Loucy (cell line): ENCODE measurements around the gene SLC35F1.

Experiments
- H2AFZ ChIP-seq: fragments of 200-600 bp; sonication (generic); 2 replicates; pipeline ENCODE4 v1.6.0; 2016; ENCODE audit warnings: antibody characterized with exemption, mild to moderate bottlenecking, low read length, moderate library complexity
- H3F3A ChIP-seq: fragments of 200-600 bp; 2 replicates; pipeline ENCODE4 v1.6.0; 2016; ENCODE audit warnings: antibody characterized with exemption, low read depth, mild to moderate bottlenecking
- H3K27me3 ChIP-seq: fragments of 200-600 bp; sonication (generic); 2 replicates; pipeline ENCODE4 v1.6.1; 2014; ENCODE audit warnings: low read length, mild to moderate bottlenecking; ENCODE audit not compliant: insufficient read depth, poor library complexity, severe bottlenecking
- H3K36me3 ChIP-seq: fragments of 200-600 bp; sonication (generic); 2 replicates; pipeline ENCODE4 v1.6.1; 2016; ENCODE audit warnings: low read length; ENCODE audit not compliant: insufficient read depth
- H3K4me1 ChIP-seq: fragments of 200-600 bp; sonication (generic); 2 replicates; pipeline ENCODE4 v1.5.1; 2014; ENCODE audit warnings: low read length, mild to moderate bottlenecking; ENCODE audit not compliant: insufficient read depth, poor library complexity, severe bottlenecking
- H3K4me2 ChIP-seq: fragments of 200-600 bp; sonication (generic); 2 replicates; pipeline ENCODE4 v1.6.0; 2014; ENCODE audit warnings: antibody characterized with exemption, low read length, low read depth, mild to moderate bottlenecking; ENCODE audit not compliant: poor library complexity, severe bottlenecking
- H3K4me3 ChIP-seq: fragments of 200-600 bp; sonication (generic); 2 replicates; pipeline ENCODE4 v1.5.1; 2014; ENCODE audit warnings: low read length, mild to moderate bottlenecking, mixed read lengths; ENCODE audit not compliant: poor library complexity, severe bottlenecking
- H3K79me2 ChIP-seq: fragments of 200-600 bp; sonication (generic); 2 replicates; pipeline ENCODE4 v1.6.1; 2014; ENCODE audit warnings: low read length; ENCODE audit not compliant: insufficient read depth
- H3K9ac ChIP-seq: fragments of 200-600 bp; sonication (generic); 2 replicates; pipeline ENCODE4 v1.6.0; 2014; ENCODE audit warnings: mild to moderate bottlenecking, low read depth, low read length, moderate library complexity; ENCODE audit not compliant: poor library complexity, severe bottlenecking
- H3K9me2 ChIP-seq: fragments of 200-600 bp; sonication (generic); replicated peaks from 2 replicates; pipeline ENCODE4 v1.6.1; 2016; ENCODE audit warnings: low read depth, low read length, mixed read lengths
- H3K9me3 ChIP-seq: fragments of 200-600 bp; sonication (generic); 2 replicates; pipeline ENCODE4 v1.6.1; 2014; ENCODE audit warnings: mild to moderate bottlenecking, antibody characterized with exemption, low read length, low read depth; ENCODE audit not compliant: insufficient read depth
- H4K20me1 ChIP-seq: fragments of 200-600 bp; sonication (generic); 2 replicates; pipeline ENCODE4 v1.6.0; 2014; ENCODE audit warnings: antibody characterized with exemption, low read length, mild to moderate bottlenecking; ENCODE audit not compliant: insufficient read depth, poor library complexity, severe bottlenecking
- CTCF ChIP-seq: fragments of 200-600 bp; sonication (generic); conservative IDR thresholded peaks from 2 replicates; pipeline ENCODE4 v1.5.1; 2014; ENCODE audit warnings: mild to moderate bottlenecking, antibody characterized with exemption, low read length
- EZH2phosphoT487 ChIP-seq: fragments of 200-600 bp; IDR thresholded peaks from 2 replicates; pipeline ENCODE4 v1.6.1; 2018; ENCODE audit warnings: antibody characterized with exemption, mild to moderate bottlenecking, moderate library complexity, borderline replicate concordance

Gene SLC35F1

GRCh38 chr6:118186672-118187567 lies 279.9 kb downstream of the SLC35F1 start:
- no peaks in the 10 kb centered on the region for H3K27me3 ChIP-seq
- H3K9ac ChIP-seq = no peak overlapping the region
- H3K79me2 ChIP-seq = no peaks in the 10 kb centered on the region
- no peaks in the 10 kb centered on the region for H3K9me2 ChIP-seq
- no peaks in the 10 kb centered on the region for H3K9me3 ChIP-seq
- no peaks in the 10 kb centered on the region for H4K20me1 ChIP-seq
- peak overlapping the region; percentile 52 for H3K4me2 ChIP-seq
- peak overlapping the region; percentile 26 for H3K4me3 ChIP-seq
- peaks cover 30% of the 10 kb centered on the region for H3K4me1 ChIP-seq
- TF ChIP-seq EZH2phosphoT487 (no peak), CTCF (no peak)
- H2AFZ ChIP-seq = peak overlapping the region; percentile 58
- no peaks in the 10 kb centered on the region for H3K36me3 ChIP-seq
- H3F3A ChIP-seq = no peaks in the 10 kb centered on the region

- H3K9me3 ChIP-seq = no peaks in the 10 kb centered on the region
- no peaks in the 10 kb centered on the region for H3F3A ChIP-seq
- H3K4me2 ChIP-seq = peak overlapping the region; percentile 52
- H3K4me3 ChIP-seq = peak overlapping the region; percentile 26
- no peaks in the 10 kb centered on the region for H3K36me3 ChIP-seq
- no peak overlapping the region for H3K9ac ChIP-seq
- no peaks in the 10 kb centered on the region for H3K79me2 ChIP-seq
- no peaks in the 10 kb centered on the region for H4K20me1 ChIP-seq
- no peaks in the 10 kb centered on the region for H3K9me2 ChIP-seq
- peak overlapping the region; percentile 58 for H2AFZ ChIP-seq
- peaks cover 30% of the 10 kb centered on the region for H3K4me1 ChIP-seq
- TF ChIP-seq CTCF (no peak), EZH2phosphoT487 (no peak)
- H3K27me3 ChIP-seq = no peaks in the 10 kb centered on the region
Measured at GRCh38 chr6:118187568-118188164, 280.6 kb downstream of the SLC35F1 start.

- Histone ChIP-seq H3K36me3 (no peaks in the 10 kb centered on the region), H3K4me2 (no peak overlapping the region), H3K9ac (no peak overlapping the region), H3K9me3 (no peaks in the 10 kb centered on the region), H3K4me3 (no peak overlapping the region), H4K20me1 (no peaks in the 10 kb centered on the region), H3K4me1 (peaks cover 30% of the 10 kb centered on the region), H3F3A (no peaks in the 10 kb centered on the region), H2AFZ (no peak overlapping the region), H3K9me2 (no peaks in the 10 kb centered on the region), H3K79me2 (no peaks in the 10 kb centered on the region), H3K27me3 (no peaks in the 10 kb centered on the region)
- no peak for TF ChIP-seq EZH2phosphoT487
- TF ChIP-seq CTCF = no peak
Measured at GRCh38 chr6:118188561-118188960, 281.5 kb downstream of the SLC35F1 start.
